Activated CD4-positive, alpha-beta memory T cell treated with anti-CD3 and anti-CD28 coated beads, Interleukin-2, amount 10 ng/mL, durations not matched to agents 7 days and 5 days (primary cell): ENCODE measurements around the gene LAIR2. TPM values are rescaled to one million over a fixed set of nuclear protein-coding genes. Genes with fewer than 3 reads are reported as not detected.
A peak's percentile ranks its signal among the peaks of the same experiment; 100 is the strongest.

Experiments
- CTCF ChIA-PET: fragments of 350-600 bp; sonication (Branson Sonifier 250); formaldehyde crosslinking; loops from one replicate; lab custom pipeline; 2021; ENCODE audit warnings: antibody characterized with exemption, inconsistent platforms; lab: Charles Lee
- POLR2A ChIA-PET: fragments of 350-600 bp; sonication (Branson Sonifier 250); formaldehyde crosslinking; loops from one replicate; lab custom pipeline; 2021; ENCODE audit warnings: antibody characterized with exemption; lab: Charles Lee
- DNase-seq: peaks from one replicate; pipeline ENCODE4 v3.0.0-alpha.2; 2020
- H3K27ac Mint-ChIP-seq: one replicate; pipeline ENCODE4 v1.8.0; 2021; ENCODE audit warnings: mild to moderate bottlenecking, mixed read lengths
- H3K27me3 Mint-ChIP-seq: one replicate; pipeline ENCODE4 v1.8.0; 2021; ENCODE audit warnings: mixed read lengths
- H3K36me3 Mint-ChIP-seq: one replicate; pipeline ENCODE4 v1.8.0; 2021; ENCODE audit warnings: low read depth, mixed read lengths
- H3K4me1 Mint-ChIP-seq: one replicate; pipeline ENCODE4 v1.8.0; 2021; ENCODE audit warnings: mixed read lengths
- H3K4me3 Mint-ChIP-seq: one replicate; pipeline ENCODE4 v1.8.0; 2021; ENCODE audit warnings: mild to moderate bottlenecking, mixed read lengths
- H3K9me3 Mint-ChIP-seq: one replicate; pipeline ENCODE4 v1.8.0; 2021; ENCODE audit warnings: mixed read lengths
- total RNA-seq, 2 experiments: library from RNA; stranded (reverse); gene quantifications; one replicate each; pipeline ENCODE4 v1.2.3, GENCODE V29; 2021

LAIR2 gene
- 1 to 10 TPM; 2.4 to 3.8 TPM for total RNA-seq

- Mint-ChIP-seq H3K36me3 (peaks cover 3% of the 10 kb centered on the region), H3K9me3 (no peaks in the 10 kb centered on the region), H3K4me3 (peak within 1 kb of the TSS; percentile 49), H3K27ac (no peak within 1 kb of the TSS), H3K27me3 (peaks cover 34% of the 10 kb centered on the region), H3K4me1 (peaks cover 55% of the 10 kb centered on the region)
- ChIA-PET CTCF (interaction anchor here (0.9 kb wide), 1 partner anchor 170 kb away, joined by 3 read pairs; no protein-coding TSS in a partner anchor), POLR2A (no interaction called here)
- peak; percentile 32 for DNase-seq
Measured at GRCh38 chr19:54502518-54503048, at the start of gene LAIR2. Gene LAIR2 (plus strand): TSS chr19:54502831. CDS start chr19:54502919, 88 bp downstream.

- ChIA-PET POLR2A (interaction anchor here (1.3 to 3.6 kb wide), 2 partner anchors 8 to 9 kb away, joined by 7 to 20 read pairs; partner anchors contain the start of gene LENG9), CTCF (no interaction called here)
- Mint-ChIP-seq H3K27me3 (no peaks in the 10 kb centered on the region), H3K4me3 (no peak overlapping the region), H3K4me1 (peaks cover 40% of the 10 kb centered on the region), H3K27ac (no peak overlapping the region), H3K9me3 (no peaks in the 10 kb centered on the region), H3K36me3 (peaks cover 84% of the 10 kb centered on the region)
- no peak for DNase-seq
Measured at GRCh38 chr19:54453921-54454780, 48.5 kb upstream of the LAIR2 start.

GRCh38 chr19:54454781-54455675 lies 47.6 kb upstream of the LAIR2 start:
- CTCF ChIA-PET, result interaction anchor here (0.6 kb wide), 1 partner anchor 1184 kb away, joined by 4 read pairs; no protein-coding TSS in a partner anchor
- no peak for DNase-seq
- no peak overlapping the region for H3K27ac Mint-ChIP-seq
- H3K27me3 Mint-ChIP-seq, result no peaks in the 10 kb centered on the region
- no peak overlapping the region for H3K4me3 Mint-ChIP-seq
- peaks cover 42% of the 10 kb centered on the region for H3K4me1 Mint-ChIP-seq
- POLR2A ChIA-PET, result interaction anchor here (3.6 kb wide), 1 partner anchor 8 kb away, joined by 20 read pairs; the partner anchor contains the start of gene LENG9
- no peaks in the 10 kb centered on the region for H3K9me3 Mint-ChIP-seq
- H3K36me3 Mint-ChIP-seq, result peaks cover 87% of the 10 kb centered on the region

GRCh38 chr19:54455786-54456422 lies 46.7 kb upstream of the LAIR2 start:
- Mint-ChIP-seq H3K27me3 (no peaks in the 10 kb centered on the region), H3K4me3 (no peak overlapping the region), H3K36me3 (peaks cover 83% of the 10 kb centered on the region), H3K4me1 (peaks cover 37% of the 10 kb centered on the region), H3K27ac (no peak overlapping the region), H3K9me3 (no peaks in the 10 kb centered on the region)
- DNase-seq, result no peak
- POLR2A ChIA-PET, result interaction anchor here (3.6 kb wide), 1 partner anchor 8 kb away, joined by 20 read pairs; the partner anchor contains the start of gene LENG9
- CTCF ChIA-PET, result no interaction called here

- no peak overlapping the region for H3K27ac Mint-ChIP-seq
- no peaks in the 10 kb centered on the region for H3K9me3 Mint-ChIP-seq
- H3K4me1 Mint-ChIP-seq, result peaks cover 36% of the 10 kb centered on the region
- H3K27me3 Mint-ChIP-seq, result no peaks in the 10 kb centered on the region
- no peak for DNase-seq
- CTCF ChIA-PET, result no interaction called here
- H3K36me3 Mint-ChIP-seq, result peaks cover 83% of the 10 kb centered on the region
- H3K4me3 Mint-ChIP-seq, result no peak overlapping the region
- POLR2A ChIA-PET, result interaction anchor here (0.7 kb wide), 1 partner anchor 8 kb away, joined by 6 read pairs; the partner anchor contains the start of gene LENG8
Measured at GRCh38 chr19:54456423-54457373, 45.9 kb upstream of the LAIR2 start.

- Mint-ChIP-seq H3K4me3 (no peak overlapping the region), H3K36me3 (peaks cover 74% of the 10 kb centered on the region), H3K27ac (no peak overlapping the region), H3K9me3 (no peaks in the 10 kb centered on the region), H3K27me3 (no peaks in the 10 kb centered on the region), H3K4me1 (peaks cover 38% of the 10 kb centered on the region)
- ChIA-PET CTCF (no interaction called here), POLR2A (interaction anchor here (1.2 kb wide), 1 partner anchor 9 kb away, joined by 4 read pairs; the partner anchor contains the start of gene LENG8)
- no peak for DNase-seq
Measured at GRCh38 chr19:54457773-54458647, 44.6 kb upstream of the LAIR2 start.

- peak overlapping the region; percentile 44 for H3K27ac Mint-ChIP-seq
- POLR2A ChIA-PET, result interaction anchor here (1.2 kb wide), 1 partner anchor 10 kb away, joined by 4 read pairs; the partner anchor contains the start of gene LENG8
- no peak overlapping the region for H3K4me3 Mint-ChIP-seq
Measured at GRCh38 chr19:54458648-54459281, 43.9 kb upstream of the LAIR2 start.

GRCh38 chr19:54459282-54460229 lies 43.1 kb upstream of the LAIR2 start:
- peak overlapping the region; percentile 52 for H3K27ac Mint-ChIP-seq
- H3K27me3 Mint-ChIP-seq, result no peaks in the 10 kb centered on the region
- ChIA-PET CTCF (no interaction called here), POLR2A (interaction anchor here (1.3 kb wide), 1 partner anchor 11 kb away, joined by 6 read pairs; the partner anchor contains the start of gene LENG8)
- H3K4me3 Mint-ChIP-seq, result no peak overlapping the region
- H3K4me1 Mint-ChIP-seq, result peaks cover 40% of the 10 kb centered on the region
- peaks cover 58% of the 10 kb centered on the region for H3K36me3 Mint-ChIP-seq
- no peaks in the 10 kb centered on the region for H3K9me3 Mint-ChIP-seq
- DNase-seq, result no peak

More at GRCh38 chr19:54458648-54459281, 43.9 kb upstream of the LAIR2 start:
- H3K36me3 Mint-ChIP-seq, result peaks cover 66% of the 10 kb centered on the region
- H3K4me1 Mint-ChIP-seq, result peaks cover 37% of the 10 kb centered on the region
- H3K9me3 Mint-ChIP-seq, result no peaks in the 10 kb centered on the region
- CTCF ChIA-PET, result no interaction called here
- DNase-seq, result no peak
- no peaks in the 10 kb centered on the region for H3K27me3 Mint-ChIP-seq

- H3K27me3 Mint-ChIP-seq, result peaks cover 2% of the 10 kb centered on the region
- H3K9me3 Mint-ChIP-seq, result no peaks in the 10 kb centered on the region
- no peak for DNase-seq
- no peak overlapping the region for H3K4me3 Mint-ChIP-seq
- H3K4me1 Mint-ChIP-seq, result peaks cover 42% of the 10 kb centered on the region
- no peak overlapping the region for H3K27ac Mint-ChIP-seq
- CTCF ChIA-PET, result no interaction called here
- H3K36me3 Mint-ChIP-seq, result peaks cover 50% of the 10 kb centered on the region
- POLR2A ChIA-PET, result interaction anchor here (1.3 to 3.4 kb wide), 2 partner anchors 11 to 12 kb away, joined by 6 to 66 read pairs; partner anchors contain the start of gene LENG8
Measured at GRCh38 chr19:54460230-54461005, 42.2 kb upstream of the LAIR2 start.
